ENCODE results near the gene PLXND1.

GRCh38 chr3:129636082-129636481 is 29.6 kb upstream of the PLXND1 start:
- TF ChIP-seq CTCF (IDR thresholded peaks at IDR 0.05), result no peak
- no peak for TF ChIP-seq POLR2A (IDR thresholded peaks at IDR 0.05)

Data from adrenal gland (tissue), 5 donors.